K562 (cell line): ENCODE data around the gene ING4. TPM values are rescaled to one million over a fixed set of nuclear protein-coding genes. Genes with fewer than 3 reads are reported as not detected.

Source experiments
- ATF1 ChIP-seq, 2 experiments: fragments of 450-650 bp in 1 of 2; IDR thresholded peaks; 2 replicates each; pipeline ENCODE4 v1.6.1; 2016; ENCODE audit warnings: missing compliant biosample characterization in 1 of 2, missing genetic modification characterization in 1 of 2
- CAMTA2 ChIP-seq: fragments of 250-450 bp; sonication (Bioruptor Pico); conservative IDR thresholded peaks from 2 replicates; pipeline ENCODE4 v1.5.1; 2022
- CBX3 ChIP-seq, 2 experiments: IDR thresholded peaks; 1 replicate in 1 of 2; 2 replicates in 1 of 2; pipeline ENCODE4 v1.6.1; 2012; ENCODE audit warnings: inconsistent platforms in 2 of 2, low read length in 2 of 2, borderline replicate concordance in 1 of 2, control low read depth in 1 of 2
- EZH2 ChIP-seq: IDR thresholded peaks from 2 replicates; pipeline ENCODE4 v1.6.1; 2012; ENCODE audit warnings: low read depth, mild to moderate bottlenecking, inconsistent platforms, low read length, borderline replicate concordance
- HSF4 ChIP-seq: fragments of 250-450 bp; sonication (Bioruptor Pico); IDR thresholded peaks from 2 replicates; pipeline ENCODE4 v2.1.2; 2022; ENCODE audit warnings: mild to moderate bottlenecking, moderate library complexity, borderline replicate concordance
- PCBP1 ChIP-seq: fragments of 200-400 bp; formaldehyde crosslinking; IDR thresholded peaks from 2 replicates; pipeline ENCODE4 v1.6.1; 2018; ENCODE audit warnings: mild to moderate bottlenecking, low read depth, low read length; ENCODE audit not compliant: poor library complexity, severe bottlenecking
- PKNOX1 ChIP-seq: fragments of 450-650 bp; IDR thresholded peaks from 2 replicates; pipeline ENCODE4 v1.6.1; 2016
- SMARCE1 ChIP-seq: fragments of 450-650 bp; IDR thresholded peaks from 2 replicates; pipeline ENCODE4 v1.7.1; 2016; ENCODE audit warnings: mild to moderate bottlenecking
- TSHZ1 ChIP-seq: fragments of 250-450 bp; sonication (Bioruptor Pico); IDR thresholded peaks from 2 replicates; pipeline ENCODE4 v1.4.0; 2020; ENCODE audit warnings: mild to moderate bottlenecking, moderate library complexity
- ZNF780A ChIP-seq: fragments of 250-450 bp; sonication (Bioruptor Pico); IDR thresholded peaks from 2 replicates; pipeline ENCODE4 v1.5.0; 2021; ENCODE audit warnings: mild to moderate bottlenecking
- polyA plus RNA-seq, 8 experiments: library from polyadenylated mRNA; depleted of rRNA in 4 of 8; stranded (reverse) in 5 of 8; unstranded in 3 of 8; fragments of >200 nt; fragmentation: Nextera tagmentation in 2 of 8; fragmentation: Illumina TruSeq in 1 of 8; extraction: Ambion mirVana in 2 of 8; extraction: Trizol in 1 of 8; gene quantifications; 2 replicates each; pipeline versions ENCODE4 v1.2.1 to v1.2.3, GENCODE V29; 2011 to 2014; ENCODE audit warnings: inconsistent platforms in 1 of 8, missing spikeins in 1 of 8
- total RNA-seq, 7 experiments: library from RNA; depleted of rRNA in 6 of 7; stranded (reverse); fragments of >200 nt in 6 of 7; fragmentation: Illumina TruSeq in 2 of 7; extraction: Trizol in 2 of 7; gene quantifications; 2 replicates each; pipeline versions ENCODE4 v1.2.1 to v1.2.3, GENCODE V29; 2011 to 2021; ENCODE audit warnings: low replicate concordance in 1 of 7
- TF ChIP-seq, protein P1 (sequence below), 2 experiments: fragments of 450-650 bp in 1 of 2; sonication (generic) in 1 of 2; formaldehyde crosslinking; conservative IDR thresholded peaks; 2 replicates each; pipeline versions ENCODE4 v1.4.0 to v1.8.1; 2020 to 2022; ENCODE audit warnings: mild to moderate bottlenecking in 1 of 2, missing genetic modification reagents in 1 of 2
- TF ChIP-seq, protein P2 (sequence below): fragments of 450-650 bp; IDR thresholded peaks from 2 replicates; pipeline ENCODE4 v1.6.1; 2014; ENCODE audit warnings: low read depth, mild to moderate bottlenecking, moderate library complexity, borderline replicate concordance

The ING4 gene
- total and polyA plus RNA-seq, 9 of the 15 experiments (the other 6 are each of a cell fraction or from before 2014, with no cell fraction given), result 6.6 to 30.2 (median 15.7) TPM

- TF ChIP-seq, protein P1, sequence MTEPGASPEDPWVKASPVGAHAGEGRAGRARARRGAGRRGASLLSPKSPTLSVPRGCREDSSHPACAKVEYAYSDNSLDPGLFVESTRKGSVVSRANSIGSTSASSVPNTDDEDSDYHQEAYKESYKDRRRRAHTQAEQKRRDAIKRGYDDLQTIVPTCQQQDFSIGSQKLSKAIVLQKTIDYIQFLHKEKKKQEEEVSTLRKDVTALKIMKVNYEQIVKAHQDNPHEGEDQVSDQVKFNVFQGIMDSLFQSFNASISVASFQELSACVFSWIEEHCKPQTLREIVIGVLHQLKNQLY (CRISPR knock-in tag; conservative IDR thresholded peaks at IDR 0.05), result no peak
- no peak for TF ChIP-seq CAMTA2 (CRISPR knock-in tag)
- TF ChIP-seq HSF4 (CRISPR knock-in tag), result no peak
- no peak for TF ChIP-seq CBX3 (IDR thresholded peaks at IDR 0.05; ENCODE audit: borderline replicate concordance in 1 of 2, low read length in 2 of 2)
- TF ChIP-seq TSHZ1 (CRISPR knock-in tag), result no peak
- peak; percentile 98 for TF ChIP-seq SMARCE1
- TF ChIP-seq PKNOX1, result peak; percentile 64
- no peak for TF ChIP-seq PCBP1
- no peak for TF ChIP-seq EZH2
- TF ChIP-seq, protein P2, sequence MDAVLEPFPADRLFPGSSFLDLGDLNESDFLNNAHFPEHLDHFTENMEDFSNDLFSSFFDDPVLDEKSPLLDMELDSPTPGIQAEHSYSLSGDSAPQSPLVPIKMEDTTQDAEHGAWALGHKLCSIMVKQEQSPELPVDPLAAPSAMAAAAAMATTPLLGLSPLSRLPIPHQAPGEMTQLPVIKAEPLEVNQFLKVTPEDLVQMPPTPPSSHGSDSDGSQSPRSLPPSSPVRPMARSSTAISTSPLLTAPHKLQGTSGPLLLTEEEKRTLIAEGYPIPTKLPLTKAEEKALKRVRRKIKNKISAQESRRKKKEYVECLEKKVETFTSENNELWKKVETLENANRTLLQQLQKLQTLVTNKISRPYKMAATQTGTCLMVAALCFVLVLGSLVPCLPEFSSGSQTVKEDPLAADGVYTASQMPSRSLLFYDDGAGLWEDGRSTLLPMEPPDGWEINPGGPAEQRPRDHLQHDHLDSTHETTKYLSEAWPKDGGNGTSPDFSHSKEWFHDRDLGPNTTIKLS, result no peak
- no peak for TF ChIP-seq ZNF780A (CRISPR knock-in tag)
- no peak for TF ChIP-seq ATF1 (CRISPR knock-in tag; IDR thresholded peaks at IDR 0.05)
- TF ChIP-seq ATF1 (tag; IDR thresholded peaks at IDR 0.05), result peak; percentile 37; the same call in 1 of the 2 replicates
These were observed 23.6 kb downstream of the ING4 start (continued) for GRCh38 chr12:6639151-6639801.
